Mesendoderm (in vitro differentiated cells): ENCODE data around the gene ZNF814.

Source experiments
- DNase-seq: peaks from one replicate; pipeline ENCODE4 v3.0.0; 2013
- H2AK5ac ChIP-seq: 2 replicates; pipeline ENCODE4 v1.6.1; 2013; ENCODE audit warnings: low read length, inconsistent platforms
- H2BK120ac ChIP-seq: 2 replicates; pipeline ENCODE4 v1.6.1; 2013; ENCODE audit warnings: low read depth, mild to moderate bottlenecking, low read length, moderate library complexity, mixed read lengths
- H2BK15ac ChIP-seq: replicated peaks from 2 replicates; pipeline ENCODE4 v1.6.1; 2013; ENCODE audit warnings: low read depth, mild to moderate bottlenecking, moderate library complexity
- H2BK5ac ChIP-seq: 2 replicates; pipeline ENCODE4 v1.6.1; 2013; ENCODE audit warnings: low read length, inconsistent platforms
- H3K18ac ChIP-seq: 2 replicates; pipeline ENCODE4 v1.6.1; 2013; ENCODE audit warnings: mild to moderate bottlenecking, low read length, mixed read lengths
- H3K23ac ChIP-seq: one replicate; pipeline ENCODE4 v1.6.1; 2013; ENCODE audit warnings: low read length
- H3K27ac ChIP-seq: 2 replicates; pipeline ENCODE4 v1.5.1; 2013; ENCODE audit warnings: low read depth, mild to moderate bottlenecking, inconsistent platforms, low read length, moderate library complexity
- H3K27me3 ChIP-seq: 2 replicates; pipeline ENCODE4 v1.6.1; 2013; ENCODE audit warnings: low read length, control low read depth, mild to moderate bottlenecking, inconsistent platforms; ENCODE audit not compliant: insufficient read depth, poor library complexity
- H3K36me3 ChIP-seq: 2 replicates; pipeline ENCODE4 v1.6.1; 2013; ENCODE audit warnings: low read length, inconsistent platforms; ENCODE audit not compliant: control insufficient read depth, insufficient read depth
- H3K4ac ChIP-seq: one replicate; pipeline ENCODE4 v1.6.1; 2013; ENCODE audit warnings: low read depth, mild to moderate bottlenecking, low read length, moderate library complexity
- H3K4me1 ChIP-seq: 2 replicates; pipeline ENCODE4 v1.6.1; 2013; ENCODE audit warnings: low read depth, low read length, inconsistent platforms; ENCODE audit not compliant: control insufficient read depth
- H3K4me2 ChIP-seq: 2 replicates; pipeline ENCODE4 v1.6.1; 2013; ENCODE audit warnings: low read length
- H3K4me3 ChIP-seq: 2 replicates; pipeline ENCODE4 v1.5.1; 2013; ENCODE audit warnings: mild to moderate bottlenecking, low read length
- H3K56ac ChIP-seq: one replicate; pipeline ENCODE4 v1.6.1; 2013; ENCODE audit warnings: low read length
- H3K79me1 ChIP-seq: 2 replicates; pipeline ENCODE4 v1.6.1; 2013; ENCODE audit warnings: low read length, inconsistent platforms
- H3K79me2 ChIP-seq: 2 replicates; pipeline ENCODE4 v1.6.1; 2013; ENCODE audit warnings: mild to moderate bottlenecking, low read length; ENCODE audit not compliant: control insufficient read depth, insufficient read depth
- H3K9ac ChIP-seq: 2 replicates; pipeline ENCODE4 v1.6.1; 2013; ENCODE audit warnings: low read length, inconsistent platforms
- H4K5ac ChIP-seq: one replicate; pipeline ENCODE4 v1.6.1; 2013; ENCODE audit warnings: low read length
- H4K8ac ChIP-seq: one replicate; pipeline ENCODE4 v1.6.1; 2013; ENCODE audit warnings: low read depth, mild to moderate bottlenecking, control low read depth, low read length, moderate library complexity
- WGBS: extraction: QIAGEN DNeasy Blood & Tissue Kit; methylation state at CpG from one replicate; pipeline ENCODE4 v1.1.7; 2013; ENCODE audit warnings: low lambda C conversion rate, missing lambda C conversion rate; ENCODE audit not compliant: insufficient coverage; ENCODE audit errors: extremely low coverage; 5-methylcytosine and 5-hydroxymethylcytosine counted together

Gene ZNF814

DNA sequence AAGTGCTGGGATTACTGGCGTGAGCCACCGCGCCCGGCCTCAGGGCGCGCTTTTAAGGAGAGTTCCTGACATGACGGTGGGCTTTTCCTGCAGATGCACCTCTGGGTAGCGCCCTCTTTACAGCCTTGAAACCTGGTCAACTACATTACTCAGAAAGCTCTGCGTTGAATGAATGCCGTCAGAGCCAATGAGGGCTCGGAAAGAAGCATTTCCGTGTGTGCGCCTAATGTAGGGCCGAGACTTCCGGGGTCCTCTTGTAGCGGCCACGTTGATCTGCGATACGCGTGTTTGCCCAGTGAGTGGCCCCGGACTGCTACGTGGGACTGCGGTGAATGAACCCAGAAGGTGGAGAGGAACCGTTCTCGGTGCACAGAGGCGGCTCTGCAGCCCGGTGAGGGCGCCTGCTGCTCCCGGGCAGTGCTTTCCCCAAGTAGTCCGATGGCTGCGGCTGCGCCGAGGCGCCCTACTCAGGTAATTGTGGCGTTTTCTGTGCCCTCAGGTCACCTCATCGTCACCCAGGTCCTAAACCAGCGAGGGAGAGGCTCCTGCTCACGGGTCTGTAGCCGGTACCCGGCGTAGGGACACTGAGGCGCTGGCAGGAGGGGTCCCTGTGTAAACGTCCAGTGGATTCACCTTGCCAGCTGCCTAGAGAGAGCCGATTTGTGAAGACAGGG, 69.2 kb downstream of the ZNF814 start:
- peak overlapping the region; percentile 99 for H3K56ac ChIP-seq
- H3K23ac ChIP-seq: peak overlapping the region; percentile 98
- peak overlapping the region; percentile 97 for H3K18ac ChIP-seq
- peak overlapping the region; percentile 65 for H2BK120ac ChIP-seq
- H4K5ac ChIP-seq: no peak overlapping the region
- peak overlapping the region; percentile 99 for H3K4ac ChIP-seq
- peak overlapping the region; percentile 80 for H3K4me2 ChIP-seq
- peak overlapping the region; percentile 88 for H2BK5ac ChIP-seq
- no CpG with 5 or more reads among the region's 44 CpGs for WGBS
- peaks cover 2% of the 10 kb centered on the region for H3K4me1 ChIP-seq
- H2AK5ac ChIP-seq: peak overlapping the region; percentile 97
- H3K79me1 ChIP-seq: peaks cover 2% of the 10 kb centered on the region
- peak overlapping the region; percentile 75 for H3K27ac ChIP-seq
- peaks cover 45% of the 10 kb centered on the region for H3K79me2 ChIP-seq
- no peaks in the 10 kb centered on the region for H3K27me3 ChIP-seq
- H4K8ac ChIP-seq: peak overlapping the region; percentile 57
- peak overlapping the region; percentile 99 for H3K9ac ChIP-seq
- H2BK15ac ChIP-seq: no peak overlapping the region
- peaks cover 2% of the 10 kb centered on the region for H3K36me3 ChIP-seq
- H3K4me3 ChIP-seq: peak overlapping the region; percentile 99
- DNase-seq: peak; percentile 97

DNA sequence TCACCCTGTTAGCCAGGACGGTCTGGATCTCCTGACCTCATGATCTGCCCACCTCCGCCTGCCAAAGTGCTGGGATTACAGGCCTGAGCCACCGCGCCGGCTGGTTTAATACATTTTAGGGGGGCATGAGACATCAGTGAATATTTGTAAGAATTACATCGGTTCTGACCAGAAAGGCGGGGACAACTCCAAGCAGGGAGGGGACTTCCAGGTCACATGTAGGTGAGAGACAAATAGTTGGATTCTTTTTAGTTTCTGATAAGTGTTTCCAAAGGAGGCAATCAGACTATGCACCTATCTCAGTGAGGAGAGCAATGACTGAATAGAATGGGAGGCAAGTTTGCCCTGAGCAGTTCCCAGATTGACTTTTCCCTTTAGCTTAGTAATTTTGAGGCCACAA, 70.5 kb downstream of the ZNF814 start:
- Histone ChIP-seq H3K23ac (no peak overlapping the region), H3K27ac (peak overlapping the region; percentile 76), H3K56ac (peak overlapping the region; percentile 30), H3K18ac (peak overlapping the region; percentile 2), H3K79me1 (peaks cover 2% of the 10 kb centered on the region), H2BK5ac (no peak overlapping the region), H3K4me3 (no peak overlapping the region), H3K4me1 (peaks cover 2% of the 10 kb centered on the region), H3K9ac (no peak overlapping the region), H3K4me2 (no peak overlapping the region), H2AK5ac (no peak overlapping the region), H3K36me3 (peaks cover 2% of the 10 kb centered on the region), H3K4ac (no peak overlapping the region), H2BK120ac (no peak overlapping the region), H4K5ac (no peak overlapping the region), H3K27me3 (no peaks in the 10 kb centered on the region), H4K8ac (no peak overlapping the region), H3K79me2 (peaks cover 45% of the 10 kb centered on the region), H2BK15ac (no peak overlapping the region)
- peak; percentile 64 for DNase-seq
- no CpG with 5 or more reads among the region's 7 CpGs for whole genome bisulfite sequencing

DNA sequence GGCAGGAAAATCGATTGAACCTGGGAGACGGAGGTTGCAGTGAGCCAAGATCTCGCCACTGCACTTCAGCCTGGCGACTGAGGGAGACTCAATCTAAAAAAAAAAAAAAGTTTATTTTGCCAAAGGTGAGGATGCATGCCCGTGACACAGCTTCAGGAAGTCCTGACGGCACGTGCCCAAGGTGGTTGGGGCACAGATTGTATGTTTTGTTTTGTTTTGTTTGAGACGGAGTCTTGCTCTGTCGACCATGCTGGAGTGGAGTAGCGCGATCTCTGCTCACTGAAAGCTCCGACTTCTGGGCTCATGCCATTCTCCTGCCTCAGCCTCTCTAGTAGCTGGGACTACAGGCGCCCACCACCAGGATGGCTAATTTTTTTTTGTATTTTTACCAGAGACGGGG, 70.9 kb downstream of the ZNF814 start:
- no peak overlapping the region for H4K8ac ChIP-seq
- H3K79me2 ChIP-seq: peaks cover 43% of the 10 kb centered on the region
- WGBS: no CpG with 5 or more reads among the region's 14 CpGs
- H3K4me2 ChIP-seq: no peak overlapping the region
- H3K4me1 ChIP-seq: peaks cover 2% of the 10 kb centered on the region
- H3K56ac ChIP-seq: peak overlapping the region; percentile 30
- DNase-seq: no peak
- no peak overlapping the region for H3K4ac ChIP-seq
- no peak overlapping the region for H3K4me3 ChIP-seq
- H3K9ac ChIP-seq: no peak overlapping the region
- H3K27me3 ChIP-seq: no peaks in the 10 kb centered on the region
- H3K27ac ChIP-seq: peak overlapping the region; percentile 76
- peaks cover 2% of the 10 kb centered on the region for H3K79me1 ChIP-seq
- H2BK120ac ChIP-seq: no peak overlapping the region
- H3K36me3 ChIP-seq: peaks cover 2% of the 10 kb centered on the region
- no peak overlapping the region for H3K23ac ChIP-seq
- no peak overlapping the region for H2BK15ac ChIP-seq
- H2BK5ac ChIP-seq: no peak overlapping the region
- no peak overlapping the region for H4K5ac ChIP-seq
- H2AK5ac ChIP-seq: no peak overlapping the region
- H3K18ac ChIP-seq: peak overlapping the region; percentile 2

DNA sequence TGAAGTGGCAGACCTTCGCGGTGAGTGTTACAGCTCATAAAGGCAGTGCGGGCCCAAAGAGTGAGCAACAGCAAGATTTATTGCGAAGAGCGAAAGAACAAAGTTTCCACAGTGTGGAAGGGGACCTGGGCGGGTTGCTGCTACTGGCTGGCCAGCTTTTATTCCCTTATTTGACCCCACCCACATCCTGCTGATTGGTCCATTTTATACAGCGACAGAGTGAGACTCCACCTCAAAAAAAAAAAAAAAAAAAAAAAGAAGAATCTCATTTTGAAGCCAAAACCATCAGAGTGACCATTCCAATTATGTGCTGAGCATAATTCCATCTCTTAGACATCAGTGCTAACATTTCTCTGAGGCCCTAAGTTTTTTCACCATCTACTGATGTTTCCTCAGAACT, 72.2 kb downstream of the ZNF814 start:
- no peak overlapping the region for H4K8ac ChIP-seq
- H3K27me3 ChIP-seq: no peaks in the 10 kb centered on the region
- H3K18ac ChIP-seq: no peak overlapping the region
- no peak overlapping the region for H3K27ac ChIP-seq
- H2BK120ac ChIP-seq: no peak overlapping the region
- no peak overlapping the region for H4K5ac ChIP-seq
- no peak overlapping the region for H2BK15ac ChIP-seq
- no peak overlapping the region for H3K9ac ChIP-seq
- peak; percentile 45 for DNase-seq
- H3K36me3 ChIP-seq: no peaks in the 10 kb centered on the region
- H3K79me1 ChIP-seq: peaks cover 6% of the 10 kb centered on the region
- peak overlapping the region; percentile 9 for H3K56ac ChIP-seq
- no peak overlapping the region for H3K4me3 ChIP-seq
- H3K4ac ChIP-seq: no peak overlapping the region
- no peak overlapping the region for H3K4me2 ChIP-seq
- H3K79me2 ChIP-seq: peaks cover 42% of the 10 kb centered on the region
- no CpG with 5 or more reads among the region's 7 CpGs for WGBS
- H2BK5ac ChIP-seq: no peak overlapping the region
- no peak overlapping the region for H3K23ac ChIP-seq
- H3K4me1 ChIP-seq: peaks cover 2% of the 10 kb centered on the region
- H2AK5ac ChIP-seq: no peak overlapping the region

DNA sequence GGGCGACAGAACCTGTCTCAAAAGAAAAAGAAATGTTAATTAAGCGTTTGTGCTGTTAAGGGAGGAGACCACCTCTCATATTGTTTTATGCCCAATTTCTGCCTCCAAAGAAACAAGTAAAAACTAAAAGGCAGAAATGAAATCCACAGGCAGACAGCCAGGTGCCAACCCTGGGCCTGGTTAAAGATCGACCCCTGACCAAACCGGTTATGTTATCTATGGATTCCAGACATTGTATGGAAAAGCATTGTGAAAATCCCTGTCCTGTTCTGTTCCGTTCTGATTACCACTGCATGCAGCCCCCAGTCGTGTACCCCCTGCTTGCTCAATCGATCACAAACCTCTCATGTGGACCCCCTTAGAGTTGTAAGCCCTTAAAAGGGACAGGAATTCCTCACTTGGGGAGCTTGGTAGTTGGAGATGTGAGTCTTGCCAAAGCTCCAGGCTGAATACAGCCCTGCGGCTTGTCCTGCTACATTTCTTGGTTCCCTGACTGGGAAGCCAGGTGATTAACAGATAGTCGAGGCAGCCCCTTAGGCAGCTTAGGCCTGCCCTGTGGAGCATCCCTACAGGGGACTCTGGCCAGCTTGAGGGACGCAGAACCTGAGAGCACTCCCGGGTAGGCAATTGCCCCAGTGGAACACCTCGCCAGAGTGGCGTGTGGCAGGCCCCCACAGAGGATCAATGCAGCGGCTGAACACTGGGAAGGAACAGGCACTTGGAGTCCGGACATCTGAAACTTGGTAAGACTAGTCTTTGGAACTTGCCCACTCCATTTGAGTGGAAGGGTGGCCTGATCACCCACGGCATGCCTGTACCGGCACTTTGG, 73.4 kb downstream of the ZNF814 start:
- Histone ChIP-seq H3K23ac (no peak overlapping the region), H2BK5ac (peak overlapping the region; percentile 57), H3K79me1 (peaks cover 4% of the 10 kb centered on the region), H2BK15ac (no peak overlapping the region), H3K56ac (peak overlapping the region; percentile 78), H2BK120ac (no peak overlapping the region), H3K4me3 (no peak overlapping the region), H3K79me2 (peaks cover 33% of the 10 kb centered on the region), H3K4me2 (no peak overlapping the region), H3K4ac (no peak overlapping the region), H3K27me3 (no peaks in the 10 kb centered on the region), H3K36me3 (no peaks in the 10 kb centered on the region), H4K8ac (no peak overlapping the region), H2AK5ac (no peak overlapping the region), H4K5ac (no peak overlapping the region), H3K4me1 (no peaks in the 10 kb centered on the region), H3K18ac (peak overlapping the region; percentile 25), H3K9ac (peak overlapping the region; percentile 16), H3K27ac (peak overlapping the region; percentile 8)
- DNase-seq: peak; percentile 71
- WGBS: no CpG with 5 or more reads among the region's 17 CpGs
